ENCODE data around the gene WDR5.

Gene WDR5

GRCh38 chr9:134159566-134160245, 23.8 kb downstream of the WDR5 start:
- DNase-seq (ENCODE audit: low spot score): no peak

- DNase-seq (ENCODE audit: low spot score): no peak
Observed at GRCh38 chr9:134161647-134162046, 25.8 kb downstream of the WDR5 start.

GRCh38 chr9:134162212-134162775, 26.4 kb downstream of the WDR5 start:
- DNase-seq (ENCODE audit: low spot score): no peak

GRCh38 chr9:134162926-134163370, 27.1 kb downstream of the WDR5 start:
- DNase-seq (ENCODE audit: low spot score): no peak

- peak; percentile 53 for DNase-seq (ENCODE audit: low spot score)
Observed at GRCh38 chr9:134163371-134164196, 27.7 kb downstream of the WDR5 start.

- DNase-seq (ENCODE audit: low spot score): no peak
Observed at GRCh38 chr9:134164879-134165278, 29.0 kb downstream of the WDR5 start.

- peak; percentile 39 for DNase-seq (ENCODE audit: low spot score)
Observed at GRCh38 chr9:134165357-134166315, 29.8 kb downstream of the WDR5 start.

- DNase-seq (ENCODE audit: low spot score): no peak
Observed at GRCh38 chr9:134166374-134166773, 30.5 kb downstream of the WDR5 start.

GRCh38 chr9:134167530-134167931, 31.6 kb downstream of the WDR5 start:
- no peak for DNase-seq (ENCODE audit: low spot score)

GRCh38 chr9:134168757-134169550, 33.1 kb downstream of the WDR5 start:
- DNase-seq (ENCODE audit: low spot score): no peak

- DNase-seq (ENCODE audit: low spot score): no peak
Observed at GRCh38 chr9:134169724-134170401, 34.0 kb downstream of the WDR5 start.

- DNase-seq (ENCODE audit: low spot score): no peak
Observed at GRCh38 chr9:134170532-134171315, 34.8 kb downstream of the WDR5 start.

GRCh38 chr9:134171316-134172197, 35.7 kb downstream of the WDR5 start:
- DNase-seq (ENCODE audit: low spot score): no peak

- no peak for DNase-seq (ENCODE audit: low spot score)
Observed at GRCh38 chr9:134172198-134173126, 36.6 kb downstream of the WDR5 start.

GRCh38 chr9:134173127-134174072, 37.5 kb downstream of the WDR5 start:
- DNase-seq (ENCODE audit: low spot score): no peak

GRCh38 chr9:134174073-134174449, 38.2 kb downstream of the WDR5 start:
- DNase-seq (ENCODE audit: low spot score): no peak

Data from putamen (tissue), 1 donor.